ENCODE data around the gene PIP4K2A. TPM values are rescaled to one million over a fixed set of nuclear protein-coding genes. Genes with fewer than 3 reads are reported as not detected.
"Not testable (repeated sequence)": the region's sequence is repeated elsewhere in the genome, so short reads cannot be mapped to it uniquely, and the experiment has no call there.

The PIP4K2A gene
- total and polyA plus RNA-seq, 2 donors = 23.8 to 60.4 TPM

GRCh38 chr10:22693371-22693784 lies 21.0 kb downstream of the PIP4K2A start:
- no peak overlapping the region for H3K27ac ChIP-seq (ENCODE audit: low read depth in 1 of 2, low read length in 1 of 2)
- H3K4me1 ChIP-seq (ENCODE audit: control insufficient read depth in 2 of 2, insufficient read depth in 2 of 2, low read length in 2 of 2) = peaks cover 0 to 11% of the 10 kb centered on the region in 2 donors
- H3K9me3 ChIP-seq (ENCODE audit: control insufficient read depth in 2 of 2, insufficient read depth in 1 of 2, low read length in 1 of 2) = peaks cover 0 to 5% of the 10 kb centered on the region in 2 donors
- H3K27me3 ChIP-seq (ENCODE audit: control insufficient read depth in 2 of 2, insufficient read depth in 1 of 2, low read length in 1 of 2) = no peaks in the 10 kb centered on the region
- 89% methylated on average over 5 of the region's 5 CpGs for WGBS
- DNase-seq (ENCODE audit: low read depth in 6 of 9, low spot score in 9 of 9) = no peak
- no peak overlapping the region for H3K4me3 ChIP-seq (ENCODE audit: low read length in 2 of 2)
- no peaks in the 10 kb centered on the region for H3K36me3 ChIP-seq (ENCODE audit: control insufficient read depth in 2 of 2, insufficient read depth in 2 of 2, low read length in 1 of 2)

- peaks cover 0 to 14% of the 10 kb centered on the region in 2 donors for H3K4me1 ChIP-seq (ENCODE audit: control insufficient read depth in 2 of 2, insufficient read depth in 2 of 2, low read length in 2 of 2)
- DNase-seq (ENCODE audit: low read depth in 6 of 9, low spot score in 9 of 9); H3K27me3 ChIP-seq (ENCODE audit: control insufficient read depth in 2 of 2, insufficient read depth in 1 of 2, low read length in 1 of 2); H3K27ac ChIP-seq (ENCODE audit: low read depth in 1 of 2, low read length in 1 of 2); H3K9me3 ChIP-seq (ENCODE audit: control insufficient read depth in 2 of 2, insufficient read depth in 1 of 2, low read length in 1 of 2); H3K36me3 ChIP-seq (ENCODE audit: control insufficient read depth in 2 of 2, insufficient read depth in 2 of 2, low read length in 1 of 2); H3K4me3 ChIP-seq (ENCODE audit: low read length in 2 of 2): not testable (repeated sequence)
- 99% methylated on average over 5 of the region's 5 CpGs for WGBS
Observed at GRCh38 chr10:22692119-22692518, 22.3 kb downstream of the PIP4K2A start.

- H3K9me3 ChIP-seq (ENCODE audit: control insufficient read depth in 2 of 2, insufficient read depth in 1 of 2, low read length in 1 of 2) = peaks cover 0 to 5% of the 10 kb centered on the region in 2 donors
- no peak overlapping the region for H3K4me3 ChIP-seq (ENCODE audit: low read length in 2 of 2)
- H3K27me3 ChIP-seq (ENCODE audit: control insufficient read depth in 2 of 2, insufficient read depth in 1 of 2, low read length in 1 of 2) = no peaks in the 10 kb centered on the region
- no peak overlapping the region for H3K27ac ChIP-seq (ENCODE audit: low read depth in 1 of 2, low read length in 1 of 2)
- DNase-seq (ENCODE audit: low read depth in 6 of 9, low spot score in 9 of 9) = no peak
- H3K4me1 ChIP-seq (ENCODE audit: control insufficient read depth in 2 of 2, insufficient read depth in 2 of 2, low read length in 2 of 2) = peaks cover 0 to 25% of the 10 kb centered on the region in 2 donors
- WGBS = 91% methylated on average over 9 of the region's 9 CpGs
- H3K36me3 ChIP-seq (ENCODE audit: control insufficient read depth in 2 of 2, insufficient read depth in 2 of 2, low read length in 1 of 2) = no peaks in the 10 kb centered on the region
Observed at GRCh38 chr10:22690614-22691431, 23.6 kb downstream of the PIP4K2A start.

GRCh38 chr10:22690158-22690557 lies 24.2 kb downstream of the PIP4K2A start:
- Histone ChIP-seq H3K27ac (ENCODE audit: low read depth in 1 of 2, low read length in 1 of 2) (no peak overlapping the region), H3K4me1 (ENCODE audit: control insufficient read depth in 2 of 2, insufficient read depth in 2 of 2, low read length in 2 of 2) (peaks cover 0 to 31% of the 10 kb centered on the region in 2 donors), H3K4me3 (ENCODE audit: low read length in 2 of 2) (no peak overlapping the region), H3K27me3 (ENCODE audit: control insufficient read depth in 2 of 2, insufficient read depth in 1 of 2, low read length in 1 of 2) (no peaks in the 10 kb centered on the region), H3K36me3 (ENCODE audit: control insufficient read depth in 2 of 2, insufficient read depth in 2 of 2, low read length in 1 of 2) (no peaks in the 10 kb centered on the region), H3K9me3 (ENCODE audit: control insufficient read depth in 2 of 2, insufficient read depth in 1 of 2, low read length in 1 of 2) (peaks cover 0 to 5% of the 10 kb centered on the region in 2 donors)
- no peak for DNase-seq (ENCODE audit: low read depth in 6 of 9, low spot score in 9 of 9)
- 97% methylated on average over 2 of the region's 2 CpGs for WGBS

GRCh38 chr10:22686347-22686746 lies 28.0 kb downstream of the PIP4K2A start:
- WGBS = 81% methylated on average over 1 of the region's 1 CpG
- Histone ChIP-seq H3K27ac (ENCODE audit: low read depth in 1 of 2, low read length in 1 of 2) (no peak overlapping the region), H3K9me3 (ENCODE audit: control insufficient read depth in 2 of 2, insufficient read depth in 1 of 2, low read length in 1 of 2) (no peaks in the 10 kb centered on the region), H3K4me3 (ENCODE audit: low read length in 2 of 2) (no peak overlapping the region), H3K36me3 (ENCODE audit: control insufficient read depth in 2 of 2, insufficient read depth in 2 of 2, low read length in 1 of 2) (no peaks in the 10 kb centered on the region), H3K27me3 (ENCODE audit: control insufficient read depth in 2 of 2, insufficient read depth in 1 of 2, low read length in 1 of 2) (no peaks in the 10 kb centered on the region), H3K4me1 (ENCODE audit: control insufficient read depth in 2 of 2, insufficient read depth in 2 of 2, low read length in 2 of 2) (peaks cover 17 to 64% of the 10 kb centered on the region in 2 donors)
- DNase-seq (ENCODE audit: low read depth in 6 of 9, low spot score in 9 of 9) = no peak

GRCh38 chr10:22685926-22686325 lies 28.5 kb downstream of the PIP4K2A start:
- no peak overlapping the region for H3K4me3 ChIP-seq (ENCODE audit: low read length in 2 of 2)
- no peak for DNase-seq (ENCODE audit: low read depth in 6 of 9, low spot score in 9 of 9)

GRCh38 chr10:22684699-22685098 lies 29.7 kb downstream of the PIP4K2A start:
- WGBS = 90% methylated on average over 5 of the region's 5 CpGs
- no peaks in the 10 kb centered on the region for H3K27me3 ChIP-seq (ENCODE audit: control insufficient read depth in 2 of 2, insufficient read depth in 1 of 2, low read length in 1 of 2)
- H3K36me3 ChIP-seq (ENCODE audit: control insufficient read depth in 2 of 2, insufficient read depth in 2 of 2, low read length in 1 of 2) = no peaks in the 10 kb centered on the region
- H3K27ac ChIP-seq (ENCODE audit: low read depth in 1 of 2, low read length in 1 of 2) = no peak overlapping the region
- H3K4me1 ChIP-seq (ENCODE audit: control insufficient read depth in 2 of 2, insufficient read depth in 2 of 2, low read length in 2 of 2) = peaks cover 28 to 70% of the 10 kb centered on the region in 2 donors
- no peak for DNase-seq (ENCODE audit: low read depth in 6 of 9, low spot score in 9 of 9)
- H3K4me3 ChIP-seq (ENCODE audit: low read length in 2 of 2) = no peak overlapping the region
- H3K9me3 ChIP-seq (ENCODE audit: control insufficient read depth in 2 of 2, insufficient read depth in 1 of 2, low read length in 1 of 2) = no peaks in the 10 kb centered on the region

More at GRCh38 chr10:22685926-22686325, 28.5 kb downstream of the PIP4K2A start:
- no peaks in the 10 kb centered on the region for H3K36me3 ChIP-seq (ENCODE audit: control insufficient read depth in 2 of 2, insufficient read depth in 2 of 2, low read length in 1 of 2)
- peaks cover 21 to 66% of the 10 kb centered on the region in 2 donors for H3K4me1 ChIP-seq (ENCODE audit: control insufficient read depth in 2 of 2, insufficient read depth in 2 of 2, low read length in 2 of 2)
- WGBS = 97% methylated on average over 8 of the region's 8 CpGs
- H3K27ac ChIP-seq (ENCODE audit: low read depth in 1 of 2, low read length in 1 of 2) = no peak overlapping the region
- H3K27me3 ChIP-seq (ENCODE audit: control insufficient read depth in 2 of 2, insufficient read depth in 1 of 2, low read length in 1 of 2) = no peaks in the 10 kb centered on the region
- no peaks in the 10 kb centered on the region for H3K9me3 ChIP-seq (ENCODE audit: control insufficient read depth in 2 of 2, insufficient read depth in 1 of 2, low read length in 1 of 2)

GRCh38 chr10:22683140-22683389 lies 31.3 kb downstream of the PIP4K2A start:
- peak overlapping the region in 1 of 2 donors; percentile 20 for H3K4me3 ChIP-seq (ENCODE audit: low read length in 2 of 2)
- peak overlapping the region; percentile 77 to 84 for H3K27ac ChIP-seq (ENCODE audit: low read depth in 1 of 2, low read length in 1 of 2)
- H3K36me3 ChIP-seq (ENCODE audit: control insufficient read depth in 2 of 2, insufficient read depth in 2 of 2, low read length in 1 of 2) = no peaks in the 10 kb centered on the region
- DNase-seq (ENCODE audit: low read depth in 6 of 9, low spot score in 9 of 9) = peak in 2 of 9 donors; percentile 41 to 67
- H3K9me3 ChIP-seq (ENCODE audit: control insufficient read depth in 2 of 2, insufficient read depth in 1 of 2, low read length in 1 of 2) = no peaks in the 10 kb centered on the region
- no peaks in the 10 kb centered on the region for H3K27me3 ChIP-seq (ENCODE audit: control insufficient read depth in 2 of 2, insufficient read depth in 1 of 2, low read length in 1 of 2)
- 21% methylated on average over 3 of the region's 3 CpGs for WGBS
- peaks cover 28 to 62% of the 10 kb centered on the region in 2 donors for H3K4me1 ChIP-seq (ENCODE audit: control insufficient read depth in 2 of 2, insufficient read depth in 2 of 2, low read length in 2 of 2)

GRCh38 chr10:22682237-22683139 lies 31.9 kb downstream of the PIP4K2A start:
- Histone ChIP-seq H3K4me3 (ENCODE audit: low read length in 2 of 2) (peak overlapping the region in 1 of 2 donors; percentile 2), H3K4me1 (ENCODE audit: control insufficient read depth in 2 of 2, insufficient read depth in 2 of 2, low read length in 2 of 2) (peaks cover 28 to 67% of the 10 kb centered on the region in 2 donors), H3K36me3 (ENCODE audit: control insufficient read depth in 2 of 2, insufficient read depth in 2 of 2, low read length in 1 of 2) (no peaks in the 10 kb centered on the region), H3K27me3 (ENCODE audit: control insufficient read depth in 2 of 2, insufficient read depth in 1 of 2, low read length in 1 of 2) (no peaks in the 10 kb centered on the region), H3K9me3 (ENCODE audit: control insufficient read depth in 2 of 2, insufficient read depth in 1 of 2, low read length in 1 of 2) (no peaks in the 10 kb centered on the region), H3K27ac (ENCODE audit: low read depth in 1 of 2, low read length in 1 of 2) (peak overlapping the region; percentile 64 to 84)
- WGBS = 51% methylated on average over 6 of the region's 6 CpGs
- peak; percentile 52 to 92 (median 79) for DNase-seq (ENCODE audit: low read depth in 6 of 9, low spot score in 9 of 9)
